HG03439 (cell line): ENCODE data around the gene CLCA1.

Experiments
- ATAC-seq: cut with Tn5 transposase; IDR thresholded peaks from one replicate; pipeline ENCODE4 v1.9.1; 2021; ENCODE audit warnings: mild to moderate bottlenecking, moderate library complexity; ENCODE audit not compliant: unreplicated experiment

Gene CLCA1, protein sequence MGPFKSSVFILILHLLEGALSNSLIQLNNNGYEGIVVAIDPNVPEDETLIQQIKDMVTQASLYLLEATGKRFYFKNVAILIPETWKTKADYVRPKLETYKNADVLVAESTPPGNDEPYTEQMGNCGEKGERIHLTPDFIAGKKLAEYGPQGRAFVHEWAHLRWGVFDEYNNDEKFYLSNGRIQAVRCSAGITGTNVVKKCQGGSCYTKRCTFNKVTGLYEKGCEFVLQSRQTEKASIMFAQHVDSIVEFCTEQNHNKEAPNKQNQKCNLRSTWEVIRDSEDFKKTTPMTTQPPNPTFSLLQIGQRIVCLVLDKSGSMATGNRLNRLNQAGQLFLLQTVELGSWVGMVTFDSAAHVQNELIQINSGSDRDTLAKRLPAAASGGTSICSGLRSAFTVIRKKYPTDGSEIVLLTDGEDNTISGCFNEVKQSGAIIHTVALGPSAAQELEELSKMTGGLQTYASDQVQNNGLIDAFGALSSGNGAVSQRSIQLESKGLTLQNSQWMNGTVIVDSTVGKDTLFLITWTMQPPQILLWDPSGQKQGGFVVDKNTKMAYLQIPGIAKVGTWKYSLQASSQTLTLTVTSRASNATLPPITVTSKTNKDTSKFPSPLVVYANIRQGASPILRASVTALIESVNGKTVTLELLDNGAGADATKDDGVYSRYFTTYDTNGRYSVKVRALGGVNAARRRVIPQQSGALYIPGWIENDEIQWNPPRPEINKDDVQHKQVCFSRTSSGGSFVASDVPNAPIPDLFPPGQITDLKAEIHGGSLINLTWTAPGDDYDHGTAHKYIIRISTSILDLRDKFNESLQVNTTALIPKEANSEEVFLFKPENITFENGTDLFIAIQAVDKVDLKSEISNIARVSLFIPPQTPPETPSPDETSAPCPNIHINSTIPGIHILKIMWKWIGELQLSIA

GRCh38 chr1:86468501-86468977 lies at the start of gene CLCA1:
Gene CLCA1 (plus strand): TSS chr1:86468927. CDS start chr1:86468972, 45 bp downstream.
- ATAC-seq, result no peak

DNA sequence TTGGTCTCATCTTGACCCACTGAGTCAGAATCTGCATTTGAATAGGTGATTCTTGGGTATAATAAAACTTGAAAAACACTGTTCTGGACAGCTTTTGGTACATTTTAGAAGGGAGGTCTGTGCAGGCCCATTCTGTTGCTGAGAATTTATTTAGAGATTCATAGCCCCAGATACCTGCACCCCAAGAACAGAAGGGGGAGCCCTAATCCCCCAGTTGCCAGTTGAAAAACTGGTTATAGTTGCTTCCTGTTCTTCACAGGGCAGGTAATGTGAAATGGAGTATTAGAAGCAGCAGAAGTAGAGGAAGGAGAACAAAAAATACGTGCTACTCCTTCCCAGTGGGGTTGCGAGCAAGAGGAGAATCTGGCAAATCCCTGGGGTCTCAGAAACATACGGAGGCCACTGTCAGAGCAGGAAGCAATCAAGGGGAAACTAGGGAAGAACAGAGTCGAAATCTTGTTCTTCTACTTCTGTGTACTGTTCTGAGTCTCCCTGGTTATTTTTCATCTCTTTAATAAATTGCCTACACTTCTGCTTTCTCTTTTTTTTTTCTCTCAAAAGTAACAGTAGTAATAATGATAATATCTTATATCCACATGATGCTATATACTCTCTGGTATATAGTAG lies 49.3 kb upstream of the CLCA1 start:
- peak; percentile 89 for ATAC-seq

GRCh38 chr1:86421601-86422280 lies 47.0 kb upstream of the CLCA1 start:
- ATAC-seq, result no peak

GRCh38 chr1:86423473-86423872 lies 45.3 kb upstream of the CLCA1 start:
- no peak for ATAC-seq

GRCh38 chr1:86423873-86424272 lies 44.9 kb upstream of the CLCA1 start, which contains the start of gene CLCA2:
Gene CLCA2 (plus strand): TSS chr1:86424171. CDS start chr1:86424248, 77 bp downstream.
- no peak for ATAC-seq

DNA sequence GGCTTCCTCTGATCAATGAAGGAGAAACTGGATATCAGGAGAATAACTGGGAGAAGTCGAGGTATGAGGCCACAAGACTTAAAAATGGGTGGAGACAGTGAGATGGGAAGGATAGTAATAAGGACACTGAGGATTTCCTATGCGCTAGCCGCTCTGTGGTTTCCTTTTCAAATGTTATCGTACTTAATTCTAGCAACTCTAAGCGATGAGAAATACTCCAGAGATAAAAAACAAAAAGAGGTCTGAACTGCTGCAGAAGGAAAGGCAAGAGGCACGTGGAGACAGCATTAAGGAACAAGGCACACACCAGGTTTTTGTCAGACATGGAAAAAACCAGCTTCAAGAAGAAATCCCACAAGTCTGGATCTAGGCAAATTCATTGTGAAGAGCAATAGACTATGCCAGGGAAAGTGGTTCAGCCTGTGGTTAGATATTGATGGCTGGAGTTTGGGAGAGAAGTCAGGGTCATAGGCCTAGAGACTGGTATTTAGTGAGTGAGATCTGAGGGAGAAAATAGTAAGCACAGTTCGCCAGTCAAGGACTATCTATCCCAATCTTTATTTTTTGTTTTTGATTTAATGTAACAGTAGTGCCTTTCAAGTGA lies 39.5 kb upstream of the CLCA1 start:
- no peak for ATAC-seq

DNA sequence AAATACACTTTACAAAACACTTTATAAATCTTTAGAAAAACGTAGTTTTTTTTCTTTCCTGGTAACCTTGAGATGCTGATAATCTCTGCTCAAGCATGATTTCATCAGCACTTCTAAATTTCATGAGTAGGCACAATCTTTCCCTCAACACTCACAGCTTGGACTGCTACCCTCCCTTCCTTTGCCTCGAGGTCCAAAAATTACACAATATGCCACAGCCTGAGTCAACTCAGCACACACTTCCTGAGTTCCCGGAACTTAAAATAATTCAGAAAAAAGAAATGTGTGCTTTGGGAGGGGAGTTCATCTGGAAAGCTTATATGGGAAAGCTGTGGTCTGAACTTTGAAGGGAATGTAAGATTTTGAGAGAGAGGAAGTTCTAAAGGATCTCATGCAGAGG lies 38.9 kb upstream of the CLCA1 start:
- no peak for ATAC-seq

GRCh38 chr1:86430376-86430775 lies 38.4 kb upstream of the CLCA1 start:
- ATAC-seq, result no peak

- no peak for ATAC-seq
These were observed 34.7 kb upstream of the CLCA1 start for GRCh38 chr1:86434059-86434458.

- ATAC-seq, result no peak
These were observed 33.4 kb upstream of the CLCA1 start for GRCh38 chr1:86435327-86435726.

GRCh38 chr1:86436041-86436440 lies 32.7 kb upstream of the CLCA1 start:
- ATAC-seq, result no peak

DNA sequence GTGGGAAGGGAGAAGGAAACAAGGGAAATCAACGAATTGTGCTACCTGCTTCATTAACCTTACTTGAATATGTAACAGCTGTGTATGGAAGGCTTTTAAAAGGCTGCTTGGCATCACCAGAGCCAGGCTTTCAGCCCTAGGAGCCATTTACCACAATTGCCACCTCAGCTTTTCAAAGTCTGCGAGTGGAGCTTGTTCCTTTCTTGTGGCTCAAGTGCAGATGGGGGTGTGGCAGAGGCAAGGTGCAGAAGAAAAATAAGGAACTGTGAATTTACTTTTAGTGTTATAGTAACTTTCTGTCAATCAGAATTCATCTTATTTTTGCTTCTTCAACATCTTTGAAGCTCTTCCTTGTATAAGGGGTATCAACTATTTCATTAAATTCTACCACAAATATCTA lies 27.1 kb upstream of the CLCA1 start:
- no peak for ATAC-seq

DNA sequence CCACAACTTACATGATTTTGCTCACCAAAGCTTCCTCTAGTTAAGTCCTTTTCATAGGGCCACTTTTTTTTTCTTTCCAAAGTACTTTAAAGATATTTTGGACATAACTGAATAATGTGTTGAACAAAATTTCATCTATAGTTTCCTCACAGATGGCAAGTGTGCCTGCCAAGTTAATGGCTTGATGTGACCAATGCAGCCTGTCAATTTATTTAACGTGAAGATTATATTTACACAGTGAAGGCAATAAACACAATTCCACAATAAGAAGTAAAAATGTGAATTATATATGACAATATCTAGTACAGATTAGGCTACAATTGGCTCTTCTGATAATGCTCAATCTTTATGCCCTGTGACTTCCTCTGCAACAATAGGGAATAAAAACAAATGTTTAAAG lies 26.7 kb upstream of the CLCA1 start:
- no peak for ATAC-seq

- ATAC-seq, result no peak
These were observed 22.8 kb upstream of the CLCA1 start for GRCh38 chr1:86445919-86446318.

- no peak for ATAC-seq
These were observed 21.4 kb upstream of the CLCA1 start for GRCh38 chr1:86447198-86447790.

DNA sequence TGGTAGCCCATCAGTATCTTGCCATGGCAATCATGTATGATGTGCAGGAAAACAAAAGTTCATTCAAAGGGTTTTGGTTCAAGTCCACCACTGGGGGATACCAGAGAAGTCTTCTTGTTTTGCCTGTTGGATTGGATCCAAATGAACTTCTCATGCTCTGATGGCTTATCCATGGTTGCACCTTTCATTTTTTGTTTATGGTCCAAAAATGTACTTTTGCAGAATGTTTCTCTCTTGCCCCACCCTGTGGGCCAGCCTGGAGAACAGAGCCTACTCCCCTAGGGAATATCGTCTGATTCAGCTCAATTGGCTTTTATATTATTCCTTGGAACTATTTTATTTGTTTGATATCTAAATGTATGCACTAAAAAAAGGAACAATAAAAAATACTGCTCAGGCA lies 20.1 kb upstream of the CLCA1 start:
- ATAC-seq, result no peak

DNA sequence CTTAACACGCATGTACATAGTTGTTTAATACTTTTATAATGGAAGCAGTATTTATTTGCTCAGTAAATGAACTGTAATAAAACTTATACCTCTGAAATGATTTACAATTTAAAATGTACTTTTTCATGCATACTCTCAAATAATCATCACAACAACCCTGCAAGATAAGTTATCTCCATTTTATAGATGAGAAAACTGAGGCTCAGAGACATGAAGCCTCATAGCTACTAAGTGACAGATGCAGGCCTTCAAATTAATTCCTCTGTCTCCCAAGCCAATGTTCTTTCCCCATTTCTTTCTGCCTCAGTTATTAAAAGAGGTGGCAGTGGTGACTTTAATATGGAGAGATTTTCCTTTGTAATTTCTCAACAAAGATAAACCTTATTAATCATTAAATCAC lies 19.6 kb upstream of the CLCA1 start:
- ATAC-seq, result no peak

DNA sequence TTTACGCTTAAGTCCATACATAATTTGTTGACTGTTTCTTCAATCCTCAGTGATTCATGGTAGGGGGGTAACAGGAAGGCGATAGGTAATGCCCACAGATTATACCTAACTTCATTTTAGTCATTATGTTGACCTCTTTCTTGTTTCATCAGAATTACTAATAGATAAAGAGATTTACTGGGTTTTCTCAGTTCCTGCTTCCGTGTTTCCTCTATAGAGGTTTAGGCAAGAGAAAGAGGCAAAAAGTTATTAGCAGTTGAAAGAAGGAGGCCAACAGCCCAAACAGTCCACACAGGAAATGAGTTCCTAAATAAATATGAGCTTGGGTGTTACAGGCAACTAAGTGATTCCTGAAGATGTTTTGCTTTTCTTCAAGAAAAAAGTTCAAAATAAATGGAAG lies 17.9 kb upstream of the CLCA1 start:
- no peak for ATAC-seq

- ATAC-seq, result no peak
These were observed 15.1 kb upstream of the CLCA1 start for GRCh38 chr1:86453664-86454063.

GRCh38 chr1:86455073-86455472 lies 13.7 kb upstream of the CLCA1 start:
- ATAC-seq, result no peak
